OCI-LY1 (cell line): ENCODE measurements around the gene C1orf115.
"Not testable (repeated sequence)": the region's sequence is repeated elsewhere in the genome, so short reads cannot be mapped to it uniquely, and the experiment has no call there.

Experiments used
- H2AFZ ChIP-seq: fragments of 200-600 bp; sonication (generic), shearing (Covaris generic); 2 replicates; pipeline ENCODE4 v1.6.0; 2014; ENCODE audit warnings: antibody characterized with exemption, mild to moderate bottlenecking, low read length
- H3F3A ChIP-seq: fragments of 200-600 bp; sonication (generic), shearing (Covaris generic); 2 replicates; pipeline ENCODE4 v1.6.0; 2014; ENCODE audit warnings: mild to moderate bottlenecking, antibody characterized with exemption, low read length, moderate library complexity; ENCODE audit not compliant: insufficient read depth
- H3K27ac ChIP-seq: fragments of 200-600 bp; sonication (generic); 2 replicates; pipeline ENCODE4 v1.5.1; 2014; ENCODE audit warnings: low read length, mixed run types, mild to moderate bottlenecking, low read depth; ENCODE audit not compliant: poor library complexity, severe bottlenecking
- H3K27me3 ChIP-seq: fragments of 200-600 bp; sonication (generic); 2 replicates; pipeline ENCODE4 v1.6.0; 2014; ENCODE audit warnings: antibody characterized with exemption, mild to moderate bottlenecking, low read length, moderate library complexity; ENCODE audit not compliant: insufficient read depth
- H3K36me3 ChIP-seq: fragments of 200-600 bp; sonication (generic); 2 replicates; pipeline ENCODE4 v1.6.1; 2014; ENCODE audit warnings: mild to moderate bottlenecking, antibody characterized with exemption, low read length, moderate library complexity, mixed read lengths; ENCODE audit not compliant: insufficient read depth
- H3K4me1 ChIP-seq: fragments of 200-600 bp; sonication (generic); 2 replicates; pipeline ENCODE4 v1.5.1; 2014; ENCODE audit warnings: mild to moderate bottlenecking, low read length, moderate library complexity; ENCODE audit not compliant: insufficient read depth, severe bottlenecking
- H3K4me2 ChIP-seq: fragments of 200-600 bp; sonication (generic), shearing (Covaris generic); 2 replicates; pipeline ENCODE4 v1.6.1; 2014; ENCODE audit warnings: low read length
- H3K4me3 ChIP-seq: fragments of 200-600 bp; sonication (generic); 2 replicates; pipeline ENCODE4 v1.5.1; 2014; ENCODE audit warnings: low read length, low read depth, mild to moderate bottlenecking, mixed read lengths; ENCODE audit not compliant: poor library complexity, severe bottlenecking
- H3K79me2 ChIP-seq: fragments of 200-600 bp; shearing (Covaris generic); 2 replicates; pipeline ENCODE4 v1.6.1; 2016; ENCODE audit warnings: mixed run types, low read length, mixed read lengths; ENCODE audit not compliant: insufficient read depth
- H3K9ac ChIP-seq: fragments of 200-600 bp; sonication (generic), shearing (Covaris generic); 2 replicates; pipeline ENCODE4 v1.6.1; 2014; ENCODE audit warnings: mild to moderate bottlenecking, low read length, mixed read lengths
- H3K9me2 ChIP-seq: fragments of 200-600 bp; sonication (generic), shearing (Covaris generic); 2 replicates; pipeline ENCODE4 v1.6.1; 2014; ENCODE audit warnings: low read depth, mild to moderate bottlenecking, low read length, mixed read lengths
- H3K9me3 ChIP-seq: fragments of 200-600 bp; shearing (Covaris generic); 2 replicates; pipeline ENCODE4 v1.6.1; 2014; ENCODE audit warnings: low read length, mixed read lengths
- H4K20me1 ChIP-seq: fragments of 200-600 bp; sonication (generic), shearing (Covaris generic); 2 replicates; pipeline ENCODE4 v1.6.0; 2016; ENCODE audit warnings: mild to moderate bottlenecking, low read length; ENCODE audit not compliant: insufficient read depth
- EZH2 ChIP-seq: fragments of 200-600 bp; sonication (generic), shearing (Covaris generic); IDR thresholded peaks from 2 replicates; pipeline ENCODE4 v1.8.0; 2017; ENCODE audit warnings: borderline replicate concordance, mixed run types, mild to moderate bottlenecking, antibody characterized with exemption, low read length, moderate library complexity, mixed read lengths
- TF ChIP-seq, protein P1 (sequence below): fragments of 200-600 bp; sonication (generic), shearing (Covaris generic); IDR thresholded peaks from 2 replicates; pipeline ENCODE4 v1.5.1; 2017; ENCODE audit warnings: mild to moderate bottlenecking, antibody characterized with exemption, low read length, moderate library complexity, mixed read lengths

C1orf115 gene

DNA sequence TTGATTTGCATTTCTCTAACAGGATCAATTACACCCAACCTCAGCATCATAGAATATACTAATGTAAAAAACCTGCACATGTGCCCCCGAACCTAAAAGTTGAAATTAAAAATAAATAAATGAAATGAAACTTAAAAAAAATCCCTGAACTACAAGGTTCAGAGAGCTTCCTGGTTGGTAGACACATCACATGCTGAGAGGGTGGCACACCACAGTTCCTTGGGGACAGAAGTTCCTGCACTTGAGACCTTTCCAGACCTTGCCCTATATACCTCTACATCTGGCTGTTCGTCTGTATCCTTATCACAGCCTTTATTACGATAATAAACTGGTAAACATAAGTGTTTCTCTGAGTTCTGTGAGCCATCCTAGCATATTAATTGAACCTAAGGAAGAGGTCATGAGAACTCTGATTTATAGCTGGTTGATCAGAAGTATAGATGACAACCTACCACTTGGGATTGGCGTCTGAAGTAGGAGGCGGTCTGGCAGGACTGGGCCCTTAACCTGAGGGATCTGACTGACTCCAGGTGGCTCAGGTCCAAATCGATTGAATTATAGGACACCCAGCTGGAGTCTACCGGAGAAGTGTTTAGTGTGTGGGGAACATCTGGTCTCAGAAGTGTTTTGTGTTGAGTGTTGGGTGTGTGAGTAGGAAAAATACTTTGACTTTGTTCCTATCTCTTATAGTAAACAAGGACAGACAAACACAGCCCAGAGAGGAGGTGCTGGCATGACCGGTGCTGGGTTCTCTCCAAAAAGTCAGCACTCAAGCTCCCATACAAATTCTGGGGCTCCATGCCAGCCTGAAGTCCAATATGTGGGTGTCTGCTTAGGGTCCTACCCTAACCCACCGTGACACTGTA, 19.0 kb downstream of the C1orf115 start:
- Histone ChIP-seq H3K36me3 (no peaks in the 10 kb centered on the region), H3K4me2 (no peak overlapping the region), H2AFZ (no peak overlapping the region), H3K27me3 (no peaks in the 10 kb centered on the region), H3K9me2 (no peaks in the 10 kb centered on the region), H4K20me1 (no peaks in the 10 kb centered on the region), H3K27ac (no peak overlapping the region), H3K4me1 (no peaks in the 10 kb centered on the region), H3K9me3 (no peaks in the 10 kb centered on the region), H3F3A (no peaks in the 10 kb centered on the region), H3K4me3 (no peak overlapping the region), H3K79me2 (no peaks in the 10 kb centered on the region), H3K9ac (no peak overlapping the region)
- TF ChIP-seq EZH2, result no peak
- TF ChIP-seq, protein P1, sequence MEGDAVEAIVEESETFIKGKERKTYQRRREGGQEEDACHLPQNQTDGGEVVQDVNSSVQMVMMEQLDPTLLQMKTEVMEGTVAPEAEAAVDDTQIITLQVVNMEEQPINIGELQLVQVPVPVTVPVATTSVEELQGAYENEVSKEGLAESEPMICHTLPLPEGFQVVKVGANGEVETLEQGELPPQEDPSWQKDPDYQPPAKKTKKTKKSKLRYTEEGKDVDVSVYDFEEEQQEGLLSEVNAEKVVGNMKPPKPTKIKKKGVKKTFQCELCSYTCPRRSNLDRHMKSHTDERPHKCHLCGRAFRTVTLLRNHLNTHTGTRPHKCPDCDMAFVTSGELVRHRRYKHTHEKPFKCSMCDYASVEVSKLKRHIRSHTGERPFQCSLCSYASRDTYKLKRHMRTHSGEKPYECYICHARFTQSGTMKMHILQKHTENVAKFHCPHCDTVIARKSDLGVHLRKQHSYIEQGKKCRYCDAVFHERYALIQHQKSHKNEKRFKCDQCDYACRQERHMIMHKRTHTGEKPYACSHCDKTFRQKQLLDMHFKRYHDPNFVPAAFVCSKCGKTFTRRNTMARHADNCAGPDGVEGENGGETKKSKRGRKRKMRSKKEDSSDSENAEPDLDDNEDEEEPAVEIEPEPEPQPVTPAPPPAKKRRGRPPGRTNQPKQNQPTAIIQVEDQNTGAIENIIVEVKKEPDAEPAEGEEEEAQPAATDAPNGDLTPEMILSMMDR, result no peak

DNA sequence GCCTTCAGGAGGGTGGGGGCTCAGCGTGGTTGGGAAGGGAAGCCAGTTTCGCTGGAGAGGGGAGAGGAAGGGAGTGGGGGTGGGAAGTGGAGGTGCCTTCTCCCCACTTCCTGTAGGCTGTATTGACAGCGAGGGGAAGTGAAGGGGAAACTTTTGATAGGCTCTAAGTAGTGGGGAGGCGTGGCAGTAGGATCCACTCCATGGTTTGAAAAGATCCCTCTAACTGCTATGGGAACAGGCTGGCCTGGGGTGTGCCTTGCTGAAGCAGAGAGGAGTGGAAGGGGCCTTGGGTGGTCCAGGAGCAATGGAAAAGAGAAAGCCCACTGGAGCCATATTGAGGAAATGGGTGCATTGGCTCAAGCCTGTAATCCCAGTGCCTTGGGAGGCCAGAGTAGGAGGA, 20.2 kb downstream of the C1orf115 start:
- TF ChIP-seq EZH2, result no peak
- TF ChIP-seq, protein P1, result no peak
- Histone ChIP-seq H3K4me1 (no peaks in the 10 kb centered on the region), H3K9me2 (no peaks in the 10 kb centered on the region), H4K20me1 (no peaks in the 10 kb centered on the region), H3K27me3 (no peaks in the 10 kb centered on the region), H3F3A (no peaks in the 10 kb centered on the region), H2AFZ (no peak overlapping the region), H3K27ac (no peak overlapping the region), H3K9me3 (no peaks in the 10 kb centered on the region), H3K9ac (no peak overlapping the region), H3K36me3 (no peaks in the 10 kb centered on the region), H3K4me3 (no peak overlapping the region), H3K79me2 (no peaks in the 10 kb centered on the region), H3K4me2 (no peak overlapping the region)

DNA sequence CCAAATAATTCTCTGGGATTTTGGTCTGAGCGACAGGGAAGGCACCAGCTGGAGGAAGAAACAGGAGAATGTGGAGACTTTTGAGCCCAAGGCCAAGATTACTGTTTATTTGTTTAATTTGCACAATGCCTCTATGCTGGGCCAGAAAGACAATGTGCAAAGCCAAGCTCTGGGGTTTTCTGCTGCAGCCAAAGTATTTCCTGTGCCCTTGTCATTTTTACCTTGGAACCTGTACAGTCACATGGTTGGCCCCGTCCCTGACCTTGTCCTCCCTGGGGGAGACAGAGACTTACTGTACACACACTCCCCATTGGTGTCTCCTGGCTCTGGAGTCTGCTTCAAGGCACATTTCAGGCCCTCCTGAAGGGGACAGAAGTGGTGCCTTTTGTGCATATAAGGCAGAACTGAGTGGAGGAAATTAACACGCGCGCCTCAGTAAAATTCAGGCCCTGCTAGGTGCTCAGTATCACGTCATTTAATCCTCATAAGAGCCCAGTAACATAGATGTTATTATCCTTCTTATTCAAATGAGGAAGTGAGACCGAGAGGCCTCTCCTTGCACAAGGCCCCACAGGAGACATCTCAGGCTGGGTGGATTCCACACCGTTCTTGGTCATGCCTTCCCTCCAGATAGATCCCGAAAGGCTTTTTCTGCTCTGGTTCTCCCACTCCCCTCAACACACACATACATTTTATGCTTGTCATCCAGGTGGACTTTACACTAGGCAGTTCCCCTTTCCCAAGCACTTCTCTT, 21.1 kb downstream of the C1orf115 start:
- no peaks in the 10 kb centered on the region for H3K9me2 ChIP-seq
- no peak overlapping the region for H3K27ac ChIP-seq
- H3K4me1 ChIP-seq, result no peaks in the 10 kb centered on the region

DNA sequence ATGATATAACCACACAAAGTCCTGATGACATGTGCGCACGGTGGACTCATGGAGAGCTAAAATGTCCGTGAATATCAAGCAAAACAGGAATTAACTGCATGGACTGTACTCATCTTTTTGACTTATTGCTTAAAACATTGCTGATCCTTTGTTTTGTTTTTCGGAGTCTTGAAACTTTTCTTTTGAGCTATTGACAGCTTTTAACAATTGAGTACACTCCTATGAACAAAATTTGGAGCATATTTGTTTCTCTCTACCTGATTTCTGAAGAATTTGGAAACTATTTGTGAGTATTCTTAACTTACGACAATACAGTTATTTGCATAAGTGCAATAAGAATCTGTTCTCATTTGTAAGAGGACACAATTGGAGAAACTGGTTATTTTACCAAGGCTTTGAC, 25.8 kb downstream of the C1orf115 start:
- H3F3A ChIP-seq, H2AFZ ChIP-seq, H3K4me3 ChIP-seq, H3K4me1 ChIP-seq, H4K20me1 ChIP-seq, H3K9me3 ChIP-seq, H3K27ac ChIP-seq, H3K9me2 ChIP-seq, H3K9ac ChIP-seq, H3K27me3 ChIP-seq, H3K36me3 ChIP-seq, H3K79me2 ChIP-seq, H3K4me2 ChIP-seq: not testable (repeated sequence)

More for the DNA sequence above, 21.1 kb downstream of the C1orf115 start:
- H2AFZ ChIP-seq, result no peak overlapping the region
- no peak overlapping the region for H3K9ac ChIP-seq
- no peaks in the 10 kb centered on the region for H3K79me2 ChIP-seq
- no peaks in the 10 kb centered on the region for H3K9me3 ChIP-seq
- H3K27me3 ChIP-seq, result no peaks in the 10 kb centered on the region
- no peak overlapping the region for H3K4me2 ChIP-seq
- TF ChIP-seq EZH2, result no peak
- TF ChIP-seq, protein P1, result no peak
- no peaks in the 10 kb centered on the region for H3F3A ChIP-seq
- no peaks in the 10 kb centered on the region for H4K20me1 ChIP-seq
- H3K36me3 ChIP-seq, result no peaks in the 10 kb centered on the region
- H3K4me3 ChIP-seq, result no peak overlapping the region
